ENCODE data around the gene PDE6A.
A peak's percentile ranks its signal among the peaks of the same experiment; 100 is the strongest.

PDE6A gene

GRCh38 chr5:149944666-149945065 is at the start of gene PDE6A:
Gene PDE6A (minus strand): TSS chr5:149944793. CDS start chr5:149944673, 120 bp downstream.
- DNase-seq, result no peak

- no peak for DNase-seq
Observed at GRCh38 chr5:149993471-149993870, 48.9 kb upstream of the PDE6A start.

GRCh38 chr5:149990518-149991376 is 46.2 kb upstream of the PDE6A start:
- peak; percentile 55 to 56 for DNase-seq

- no peak for DNase-seq
Observed at GRCh38 chr5:149988126-149988525, 43.5 kb upstream of the PDE6A start.

GRCh38 chr5:149982505-149982904 is 37.9 kb upstream of the PDE6A start:
- no peak for DNase-seq

- no peak for DNase-seq
Observed at GRCh38 chr5:149981206-149981605, 36.6 kb upstream of the PDE6A start.

- DNase-seq, result no peak
Observed at GRCh38 chr5:149979896-149980295, 35.3 kb upstream of the PDE6A start.

GRCh38 chr5:149975409-149975808 is 30.8 kb upstream of the PDE6A start:
- no peak for DNase-seq

GRCh38 chr5:149969181-149969930 is 24.8 kb upstream of the PDE6A start:
- DNase-seq, result no peak

- no peak for DNase-seq
Observed at GRCh38 chr5:149966946-149967345, 22.4 kb upstream of the PDE6A start.

- DNase-seq, result no peak
Observed at GRCh38 chr5:149963729-149964128, 19.1 kb upstream of the PDE6A start.

GRCh38 chr5:149962601-149963300 is 18.2 kb upstream of the PDE6A start:
- no peak for DNase-seq

- no peak for DNase-seq
Observed at GRCh38 chr5:149961957-149962409, 17.4 kb upstream of the PDE6A start.

- peak in 1 of 2 donors; percentile 13 for DNase-seq
Observed at GRCh38 chr5:149961186-149961685, 16.6 kb upstream of the PDE6A start.

GRCh38 chr5:149960272-149961185 is 15.9 kb upstream of the PDE6A start, which contains the start of gene SLC26A2:
Gene SLC26A2 (plus strand): TSS chr5:149960758. CDS start chr5:149977653, 16,895 bp downstream.
- DNase-seq, result peak; percentile 87 to 88

- peak; percentile 33 to 34 for DNase-seq
Observed at GRCh38 chr5:149959406-149960236, 15.0 kb upstream of the PDE6A start.

GRCh38 chr5:149957855-149958254 is 13.3 kb upstream of the PDE6A start:
- DNase-seq, result no peak

GRCh38 chr5:149956685-149957084 is 12.1 kb upstream of the PDE6A start:
- DNase-seq, result no peak

- no peak for DNase-seq
Observed at GRCh38 chr5:149954798-149955197, 10.2 kb upstream of the PDE6A start.

GRCh38 chr5:149953436-149954121 is 9.0 kb upstream of the PDE6A start:
- no peak for DNase-seq

Measured in stimulated activated CD4-positive, alpha-beta T cell treated with anti-CD3 and anti-CD28 coated beads, Interleukin-2, amount 100 ng/mL, for 48 hours (primary cell).